AG04450 (cell line): ENCODE measurements around the gene GNLY. TPM values are rescaled to one million over a fixed set of nuclear protein-coding genes. Genes with fewer than 3 reads are reported as not detected.

Source experiments
- CTCF ChIA-PET: fragments of 300-600, 350-600 bp; formaldehyde crosslinking; extraction: SDS; loops from one replicate; lab custom pipeline; 2022; ENCODE audit warnings: antibody characterized with exemption, inconsistent platforms; lab: Charles Lee
- POLR2A ChIA-PET: fragments of 350-600 bp; formaldehyde crosslinking; extraction: SDS; loops from one replicate; lab custom pipeline; 2021; ENCODE audit warnings: antibody characterized with exemption, inconsistent platforms; lab: Yijun Ruan, JAX
- DNase-seq: peaks from one replicate; pipeline ENCODE4 v3.0.0-alpha.2; 2011; ENCODE audit warnings: low read depth, low spot score
- H3K27ac ChIP-seq: one replicate; pipeline ENCODE4 v1.5.1; 2012; ENCODE audit warnings: low read depth, low read length, control low read depth
- H3K27me3 ChIP-seq: one replicate; pipeline ENCODE4 v1.6.0; 2012; ENCODE audit warnings: low read length; ENCODE audit not compliant: control insufficient read depth, insufficient read depth
- H3K4me3 ChIP-seq: 2 replicates; pipeline ENCODE4 v1.5.1; 2011; ENCODE audit warnings: mild to moderate bottlenecking, low read depth, low read length, control low read depth
- H3K9me3 ChIP-seq: 2 replicates; pipeline ENCODE4 v1.5.1; 2012; ENCODE audit warnings: low read length; ENCODE audit not compliant: control insufficient read depth, insufficient read depth
- CTCF ChIP-seq: IDR thresholded peaks from 2 replicates; pipeline ENCODE4 v1.5.1; 2011; ENCODE audit warnings: low read depth, low read length, control low read depth, inconsistent platforms
- polyA plus RNA-seq: library from polyadenylated mRNA; depleted of rRNA; stranded (reverse); fragments of >200 nt; gene quantifications from 2 replicates; pipeline ENCODE4 v1.2.3, GENCODE V29; 2011

GNLY gene
- polyA plus RNA-seq, 1 experiment, result not detected

DNA sequence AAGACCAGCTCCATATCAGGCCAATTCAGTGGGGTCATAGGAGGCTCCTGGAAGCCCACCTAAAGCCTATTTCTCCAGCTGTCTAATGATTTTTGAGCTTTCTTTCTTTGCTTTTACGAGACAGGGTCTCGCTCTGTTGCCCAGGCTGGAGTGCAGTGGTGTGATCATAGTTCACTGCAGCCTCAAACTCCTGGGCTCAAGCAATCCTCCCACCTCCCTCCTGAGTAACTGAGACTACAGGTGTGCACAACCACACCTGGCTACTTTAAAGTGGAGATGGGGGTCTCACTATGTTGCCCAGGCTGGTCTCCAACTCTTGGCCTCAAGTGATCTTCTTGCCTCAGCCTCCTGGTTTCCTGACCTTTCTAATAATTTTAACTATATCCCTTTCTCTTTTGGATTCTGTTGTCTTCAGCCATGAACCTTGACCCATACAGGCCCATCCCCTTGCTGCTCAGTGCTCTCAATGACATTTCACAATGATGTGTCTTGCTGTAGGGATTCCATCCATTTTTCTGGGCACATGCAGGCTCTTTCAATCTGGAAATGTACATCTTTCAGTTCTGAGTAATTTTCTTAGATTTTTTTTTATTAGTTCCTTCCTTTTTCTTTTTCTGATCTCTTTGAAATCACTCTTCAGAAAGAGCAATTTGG is 29.7 kb downstream of the GNLY start:
- POLR2A ChIA-PET, result no interaction called here
- Histone ChIP-seq H3K9me3 (no peaks in the 10 kb centered on the region), H3K4me3 (no peak overlapping the region), H3K27ac (no peak overlapping the region), H3K27me3 (peaks cover 21% of the 10 kb centered on the region)
- DNase-seq, result no peak
- CTCF ChIA-PET, result interaction anchor here (0.8 to 3.7 kb wide), 11 partner anchors 14 to 104 kb away, joined by 3 to 21 read pairs (median 6); no protein-coding TSS in a partner anchor
- no peak for TF ChIP-seq CTCF

DNA sequence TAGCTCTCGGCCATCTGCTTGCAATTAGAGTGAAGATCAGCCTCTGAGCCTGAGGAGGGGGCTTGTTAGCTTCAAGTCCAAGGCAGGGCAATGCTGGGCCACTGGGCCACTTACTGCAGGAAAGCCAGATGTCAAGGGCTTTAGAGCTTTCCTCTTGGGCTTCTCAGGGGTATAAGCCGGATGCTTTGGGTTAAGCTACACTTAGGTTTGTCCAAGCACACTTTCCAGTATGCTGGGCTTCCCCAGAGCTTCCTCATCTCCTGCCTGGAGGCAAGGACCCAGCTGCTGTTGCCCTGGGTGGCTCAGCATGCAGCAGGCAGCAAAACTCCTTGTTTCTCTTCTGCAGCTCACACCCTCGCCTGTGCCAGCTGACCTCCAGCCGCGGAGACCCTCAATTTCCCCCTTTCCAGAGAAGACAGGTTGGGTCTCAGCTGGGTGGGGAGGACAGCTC is 30.6 kb downstream of the GNLY start:
- DNase-seq, result no peak
- TF ChIP-seq CTCF, result no peak
- H3K27ac ChIP-seq, result no peak overlapping the region
- ChIA-PET CTCF (interaction anchor here (0.9 to 3.7 kb wide), 10 partner anchors 16 to 355 kb away, joined by 3 to 21 read pairs (median 6); no protein-coding TSS in a partner anchor), POLR2A (no interaction called here)
- peaks cover 20% of the 10 kb centered on the region for H3K27me3 ChIP-seq
- no peak overlapping the region for H3K4me3 ChIP-seq
- H3K9me3 ChIP-seq, result no peaks in the 10 kb centered on the region

DNA sequence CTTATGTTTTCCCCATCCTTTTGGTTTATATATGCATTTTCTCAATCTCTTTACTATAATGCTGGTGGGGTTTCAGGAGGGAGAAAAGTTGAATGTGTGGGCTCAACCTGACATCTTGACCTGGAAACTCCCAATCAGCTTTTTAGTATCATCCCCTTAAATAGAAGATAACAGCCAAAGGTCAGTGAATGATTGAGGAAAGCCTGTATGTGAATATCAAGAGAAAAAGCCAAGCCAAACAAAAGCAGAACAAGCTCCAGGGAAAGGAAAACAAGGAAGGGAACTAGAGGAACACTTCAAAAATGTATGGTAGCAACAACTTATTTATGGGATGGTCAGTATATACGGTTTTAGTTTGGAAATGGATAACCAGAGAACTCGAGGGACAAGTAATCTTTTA is 31.3 kb downstream of the GNLY start:
- ChIA-PET POLR2A (interaction anchor here (0.8 kb wide), 1 partner anchor 16 kb away, joined by 3 read pairs; no protein-coding TSS in a partner anchor), CTCF (interaction anchor here (1.1 to 3.7 kb wide), 7 partner anchors 18 to 354 kb away, joined by 4 to 21 read pairs (median 6); no protein-coding TSS in a partner anchor)
- H3K27ac ChIP-seq, result no peak overlapping the region
- H3K4me3 ChIP-seq, result no peak overlapping the region
- H3K9me3 ChIP-seq, result no peaks in the 10 kb centered on the region
- no peak for DNase-seq
- peaks cover 16% of the 10 kb centered on the region for H3K27me3 ChIP-seq
- TF ChIP-seq CTCF, result no peak

GRCh38 chr2:85727798-85728197 is 33.6 kb downstream of the GNLY start:
- DNase-seq, result no peak
- TF ChIP-seq CTCF, result no peak
- ChIA-PET POLR2A (no interaction called here), CTCF (interaction anchor here (1.0 to 1.8 kb wide), 5 partner anchors 20 to 90 kb away, joined by 3 to 6 read pairs (median 3); partner anchors contain the start of gene ATOH8)
- Histone ChIP-seq H3K27me3 (peaks cover 10% of the 10 kb centered on the region), H3K4me3 (no peak overlapping the region), H3K9me3 (no peaks in the 10 kb centered on the region), H3K27ac (no peak overlapping the region)

DNA sequence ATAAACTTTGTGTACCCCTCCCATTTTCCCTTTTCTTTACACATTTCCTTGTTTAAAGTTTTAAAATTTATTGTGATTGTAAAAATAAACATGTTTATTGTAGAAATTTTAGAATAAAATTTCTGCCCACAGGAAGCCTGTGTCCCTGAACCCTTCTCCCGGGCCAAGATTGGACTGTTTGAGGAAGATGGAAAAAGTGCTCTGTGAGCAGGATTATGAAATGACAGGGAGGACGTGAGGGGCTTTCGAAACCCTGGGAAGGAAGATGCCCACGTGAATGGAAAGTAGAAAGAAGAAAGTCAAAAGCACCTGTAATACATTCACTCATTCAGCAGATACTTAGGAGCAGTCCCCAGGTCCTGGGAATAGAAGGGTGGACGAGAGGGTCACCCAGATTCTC is 34.2 kb downstream of the GNLY start:
- peaks cover 10% of the 10 kb centered on the region for H3K27me3 ChIP-seq
- ChIA-PET CTCF (interaction anchor here (0.7 to 2.5 kb wide), 41 partner anchors 9 to 385 kb away, joined by 3 to 203 read pairs (median 4); partner anchors contain the start of gene ATOH8), POLR2A (interaction anchor here (1.0 to 1.1 kb wide), 2 partner anchors 44 to 84 kb away, joined by 4 to 8 read pairs; no protein-coding TSS in a partner anchor)
- DNase-seq, result no peak
- no peak for TF ChIP-seq CTCF
- no peak overlapping the region for H3K4me3 ChIP-seq
- H3K27ac ChIP-seq, result no peak overlapping the region
- H3K9me3 ChIP-seq, result no peaks in the 10 kb centered on the region
